Activated CD8-positive, alpha-beta memory T cell treated with anti-CD3 and anti-CD28 coated beads for 36 hours (primary cell): Measurements from ENCODE around the gene GJB3. TPM values are rescaled to one million over a fixed set of nuclear protein-coding genes. Genes with fewer than 3 reads are reported as not detected.
"Not testable (repeated sequence)": the region's sequence is repeated elsewhere in the genome, so short reads cannot be mapped to it uniquely, and the experiment has no call there.

Source experiments
- CTCF ChIA-PET: fragments of 350-600 bp; sonication (Branson Sonifier 250); formaldehyde crosslinking; loops from one replicate; lab custom pipeline; 2021; ENCODE audit warnings: antibody characterized with exemption; lab: Charles Lee
- POLR2A ChIA-PET: fragments of 350-600 bp; sonication (Branson Sonifier 250); formaldehyde crosslinking; loops from one replicate; lab custom pipeline; 2021; ENCODE audit warnings: antibody characterized with exemption; lab: Charles Lee
- total RNA-seq, 2 experiments: library from RNA; stranded (reverse); gene quantifications; one replicate each; pipeline ENCODE4 v1.2.3, GENCODE V29; 2021

Gene GJB3
- total RNA-seq, 2 experiments from 2014 or later = not detected

DNA sequence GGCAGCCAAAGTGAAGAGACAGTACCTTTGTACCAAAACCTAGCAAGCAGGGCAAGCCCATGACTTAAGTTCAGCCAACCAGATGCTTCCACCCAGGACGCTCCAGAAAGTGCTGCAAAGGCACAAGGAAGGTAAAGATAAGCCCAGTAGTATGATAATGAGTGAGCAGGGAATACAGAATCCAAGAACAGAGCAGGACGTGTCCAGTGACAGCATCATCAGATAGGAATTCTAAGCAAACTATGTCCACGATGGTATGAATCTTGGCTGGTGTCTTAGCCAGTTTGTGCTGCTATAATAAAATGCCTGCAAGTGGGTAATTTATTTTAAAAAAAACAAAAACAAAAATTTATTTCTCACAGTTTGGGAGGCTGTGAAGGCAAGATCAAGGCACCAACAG, 25.4 kb downstream of the GJB3 start:
- ChIA-PET CTCF (no interaction called here), POLR2A (no interaction called here)

DNA sequence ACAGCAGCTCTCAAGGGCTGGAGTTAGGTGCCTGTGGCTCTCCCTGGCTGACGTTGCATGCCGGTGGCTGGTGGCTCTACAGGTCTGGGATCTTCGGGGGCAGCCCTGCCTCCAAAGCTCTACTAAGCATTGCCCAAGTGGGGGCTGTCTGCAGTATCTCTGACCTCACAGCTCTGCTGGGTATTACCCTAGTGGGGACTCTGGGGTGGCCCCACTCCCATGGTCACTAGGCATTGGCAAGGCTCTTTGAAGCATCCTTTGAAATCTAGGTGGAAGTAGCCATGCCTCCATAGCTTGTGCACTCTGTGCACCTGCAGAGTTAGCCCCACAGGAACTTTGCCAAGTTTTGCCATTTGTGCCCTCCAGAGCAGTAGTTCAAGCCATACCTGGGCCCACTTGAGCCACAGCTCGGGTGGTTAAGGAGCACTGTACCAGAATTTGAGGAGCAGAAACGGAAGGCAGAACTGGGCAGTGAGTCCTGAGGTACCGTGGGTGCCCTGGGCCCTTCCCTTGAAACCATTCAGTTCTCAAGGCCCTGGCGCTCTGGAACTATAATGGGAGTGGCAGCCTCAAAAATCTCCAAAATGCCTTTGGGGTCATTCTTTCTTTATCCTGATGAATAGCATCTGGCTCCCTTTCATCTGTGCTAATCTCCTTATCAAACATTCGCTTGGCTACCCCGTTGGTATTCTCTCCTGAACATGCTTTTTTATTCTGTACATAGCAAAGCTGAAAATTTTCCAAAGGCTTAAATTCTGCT, 27.2 kb downstream of the GJB3 start:
- POLR2A ChIA-PET = no interaction called here
- CTCF ChIA-PET = no interaction called here

DNA sequence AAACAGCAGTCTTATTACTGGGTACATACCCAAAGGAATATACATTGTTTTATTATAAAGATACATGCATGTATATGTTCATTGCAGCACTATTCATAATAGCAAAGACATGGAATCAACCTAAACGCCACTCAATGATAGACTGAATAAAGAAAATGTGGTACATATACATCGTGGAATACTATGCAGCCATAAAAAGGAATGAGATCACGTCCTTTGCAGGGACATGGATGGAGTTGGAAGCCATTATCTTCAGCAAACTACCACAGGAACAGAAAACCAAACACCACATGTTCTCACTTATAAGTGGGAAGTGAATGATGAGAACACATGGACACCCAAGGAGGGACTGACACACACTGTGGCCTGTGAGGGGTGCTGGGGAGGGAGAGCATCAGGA, 29.8 kb downstream of the GJB3 start:
- CTCF ChIA-PET = not testable (repeated sequence)

DNA sequence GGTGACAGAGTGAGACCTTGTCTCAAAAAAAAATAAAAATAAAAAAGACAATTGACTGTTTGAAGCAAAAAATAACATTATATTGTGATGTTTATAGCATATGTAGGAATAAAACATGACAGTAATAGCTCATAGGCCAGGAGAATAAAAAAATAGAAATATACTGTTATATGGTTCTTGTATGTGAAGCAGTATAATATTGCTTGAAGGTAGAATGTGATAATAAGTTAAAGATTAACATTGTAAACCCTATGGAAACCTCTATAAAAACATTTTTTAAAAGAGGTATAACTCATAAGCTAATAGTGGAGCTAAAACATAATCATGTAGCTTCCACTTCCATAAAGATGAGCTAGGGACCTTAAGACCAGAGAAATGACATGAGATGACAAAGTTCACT, 35.3 kb downstream of the GJB3 start:
- ChIA-PET CTCF (interaction anchor here (0.8 kb wide), 1 partner anchor 9 kb away, joined by 3 read pairs; no protein-coding TSS in a partner anchor), POLR2A (no interaction called here)

More for the DNA sequence above, 29.8 kb downstream of the GJB3 start:
- POLR2A ChIA-PET = not testable (repeated sequence)

DNA sequence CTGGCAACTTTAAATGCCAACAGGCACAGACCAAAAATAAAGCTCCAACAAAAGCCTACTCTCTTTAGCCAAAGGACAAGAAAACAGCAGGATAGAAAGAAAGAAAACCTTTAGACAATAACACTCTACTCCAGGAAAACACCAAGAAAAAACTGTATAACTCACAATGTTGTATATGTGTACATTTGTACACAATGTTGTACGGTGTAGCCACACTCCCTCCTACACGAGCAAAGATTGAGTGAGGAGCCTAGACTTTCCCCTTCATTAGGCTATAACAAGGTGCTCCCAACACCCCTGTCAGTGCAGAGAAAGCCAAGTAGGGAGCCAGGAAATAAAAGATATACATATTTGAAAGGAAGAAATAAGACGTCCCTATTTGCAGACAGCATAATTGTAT, 35.8 kb downstream of the GJB3 start:
- CTCF ChIA-PET = interaction anchor here (0.8 kb wide), 1 partner anchor 9 kb away, joined by 3 read pairs; no protein-coding TSS in a partner anchor
- POLR2A ChIA-PET = no interaction called here

DNA sequence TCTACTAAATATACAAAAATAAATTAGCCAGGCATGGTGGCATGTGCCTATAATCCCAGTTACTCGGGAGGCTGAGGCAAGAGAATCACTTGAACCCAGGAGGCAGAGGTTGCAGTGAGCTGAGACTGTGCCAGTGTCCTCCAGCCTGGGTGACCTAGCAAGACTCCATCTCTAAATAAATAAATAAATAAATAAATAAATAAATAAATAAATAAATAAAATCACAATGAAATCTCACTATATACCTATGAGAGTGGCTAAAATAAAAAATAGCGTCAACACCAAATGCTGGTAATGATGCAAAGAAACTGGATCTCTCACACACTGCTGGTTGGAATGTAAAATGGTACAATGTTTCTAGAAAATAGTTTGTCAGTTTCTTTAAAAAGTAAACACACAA, 37.8 kb downstream of the GJB3 start:
- CTCF ChIA-PET, POLR2A ChIA-PET: not testable (repeated sequence)

DNA sequence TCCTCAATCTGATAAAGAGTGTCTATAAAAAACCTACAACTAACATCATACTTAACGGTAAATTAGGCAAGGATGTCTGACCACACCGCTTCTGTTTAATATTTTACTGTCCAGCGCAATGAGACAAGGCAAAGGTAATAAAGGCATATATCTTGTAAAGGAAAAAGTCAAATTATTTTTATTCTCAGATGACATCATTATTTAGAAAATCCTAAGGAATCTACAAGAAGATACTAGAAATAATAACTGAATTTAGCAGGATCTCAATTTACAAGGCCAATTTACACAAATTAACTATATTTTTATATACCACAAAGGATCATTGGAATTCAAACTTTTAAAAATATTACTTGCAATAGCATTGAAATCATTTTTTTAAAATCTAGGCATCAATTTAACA, 41.2 kb downstream of the GJB3 start:
- ChIA-PET POLR2A (no interaction called here), CTCF (no interaction called here)

DNA sequence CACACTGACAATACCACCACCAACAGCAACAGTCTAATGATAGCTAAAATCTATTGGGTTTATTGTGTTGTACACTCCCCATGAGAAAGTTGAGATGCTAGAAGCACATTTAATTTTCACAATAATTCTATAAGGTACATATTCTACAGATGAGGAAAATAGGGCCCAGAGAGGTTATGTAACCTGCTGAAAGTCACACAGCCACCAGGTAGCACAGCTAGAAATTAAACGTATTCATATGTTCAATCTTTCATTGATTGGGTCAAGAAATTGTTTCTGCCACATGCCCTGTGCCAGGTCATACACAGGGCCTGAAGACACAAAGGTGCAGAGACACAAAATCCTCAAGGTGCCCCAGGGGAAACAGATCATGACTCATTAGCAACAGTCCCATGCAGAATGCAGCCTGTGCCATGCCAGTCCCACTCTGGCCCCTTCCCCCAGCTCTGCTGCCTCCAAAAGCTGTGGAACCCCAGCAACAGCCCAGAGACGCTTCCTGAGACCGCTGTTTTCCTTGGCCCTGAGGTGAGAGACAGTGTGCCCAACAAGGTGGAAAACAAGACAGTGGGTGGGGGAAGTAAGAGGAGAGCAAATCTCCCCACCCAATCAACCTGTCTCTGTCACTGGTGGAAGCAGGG, 43.9 kb downstream of the GJB3 start:
- ChIA-PET CTCF (interaction anchor here (1.3 kb wide), 1 partner anchor 9 kb away, joined by 3 read pairs; no protein-coding TSS in a partner anchor), POLR2A (no interaction called here)

DNA sequence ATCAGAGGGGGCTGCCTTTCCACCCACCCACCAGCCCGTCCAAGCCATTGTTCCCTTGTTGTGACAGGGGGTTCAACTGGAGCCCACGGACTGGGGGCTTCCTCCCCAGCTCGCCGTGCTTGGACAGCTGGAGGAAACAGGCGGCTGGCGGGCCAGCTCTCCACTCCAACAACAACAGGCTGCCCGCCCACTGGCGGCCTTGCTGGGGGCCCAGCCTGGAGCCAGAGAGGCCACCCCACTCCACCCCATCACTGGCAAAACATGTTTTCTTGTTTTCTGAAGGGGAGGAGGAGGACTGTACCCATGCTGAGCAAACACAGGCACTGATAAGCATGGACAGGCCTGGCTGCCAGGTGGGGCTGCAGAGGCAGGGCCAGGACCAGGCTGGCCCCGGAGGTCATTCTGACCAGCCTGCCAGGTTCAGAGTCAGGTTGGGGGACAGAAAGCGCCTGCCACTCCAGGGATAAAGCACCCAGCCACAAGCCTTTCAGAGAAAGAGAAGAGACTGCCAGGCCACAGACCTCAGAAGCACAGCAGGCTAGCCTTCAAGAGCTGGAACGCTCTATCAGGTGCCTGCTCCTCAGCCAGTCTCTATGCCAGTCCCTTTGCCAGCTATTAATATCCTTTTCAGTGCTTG, 44.6 kb downstream of the GJB3 start:
- CTCF ChIA-PET = interaction anchor here (1.3 kb wide), 1 partner anchor 9 kb away, joined by 3 read pairs; no protein-coding TSS in a partner anchor

DNA sequence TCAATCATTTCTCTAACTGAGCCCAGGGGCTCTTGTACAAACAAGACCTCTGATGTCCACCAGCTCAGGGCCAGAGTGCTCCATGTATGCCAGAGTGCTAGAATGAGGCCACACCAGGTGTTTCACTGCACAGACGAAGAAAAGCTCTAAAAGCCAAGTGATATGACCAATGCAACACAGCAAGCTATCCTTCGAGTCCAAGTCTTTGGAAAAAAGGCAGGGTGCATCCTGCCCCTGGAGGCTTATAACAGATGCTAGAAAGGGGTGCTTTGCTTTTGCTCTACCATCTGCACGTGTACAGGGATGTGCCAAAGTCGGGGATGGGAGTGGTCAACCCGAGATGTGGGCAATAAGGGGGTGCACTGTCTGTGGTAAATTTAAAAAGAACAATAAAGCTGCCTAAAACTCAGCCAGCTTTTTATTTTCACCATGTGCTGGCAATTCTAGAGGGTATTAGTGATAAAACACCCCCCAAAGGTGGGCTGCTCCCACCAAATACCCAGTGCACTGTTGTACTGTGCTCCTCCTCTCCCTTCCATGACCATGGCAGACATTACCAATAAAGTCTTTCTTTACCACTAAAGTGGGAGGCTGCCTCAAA, 46.4 kb downstream of the GJB3 start:
- CTCF ChIA-PET = no interaction called here
- POLR2A ChIA-PET = no interaction called here

More for the DNA sequence above, 44.6 kb downstream of the GJB3 start:
- POLR2A ChIA-PET = no interaction called here

DNA sequence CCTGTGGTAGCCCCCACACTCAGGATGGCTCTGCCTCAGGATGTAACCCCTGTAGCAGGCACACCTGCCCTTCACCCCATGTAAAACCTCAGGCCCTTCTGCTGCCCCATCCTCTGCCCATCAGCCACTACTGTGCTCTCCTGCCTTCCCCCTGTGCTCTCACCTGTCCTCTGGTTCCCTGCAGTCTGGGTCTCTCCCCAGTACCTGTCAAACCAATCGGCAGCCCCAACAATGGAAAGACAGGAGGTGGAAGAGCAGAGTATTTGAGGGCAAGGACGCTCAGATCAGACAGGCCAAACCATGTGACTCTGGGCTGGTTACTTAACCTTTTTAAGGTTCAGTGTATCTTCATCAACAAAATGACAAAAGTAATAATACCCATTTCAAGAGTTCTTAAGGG, 47.6 kb downstream of the GJB3 start:
- CTCF ChIA-PET = no interaction called here
- POLR2A ChIA-PET = no interaction called here

DNA sequence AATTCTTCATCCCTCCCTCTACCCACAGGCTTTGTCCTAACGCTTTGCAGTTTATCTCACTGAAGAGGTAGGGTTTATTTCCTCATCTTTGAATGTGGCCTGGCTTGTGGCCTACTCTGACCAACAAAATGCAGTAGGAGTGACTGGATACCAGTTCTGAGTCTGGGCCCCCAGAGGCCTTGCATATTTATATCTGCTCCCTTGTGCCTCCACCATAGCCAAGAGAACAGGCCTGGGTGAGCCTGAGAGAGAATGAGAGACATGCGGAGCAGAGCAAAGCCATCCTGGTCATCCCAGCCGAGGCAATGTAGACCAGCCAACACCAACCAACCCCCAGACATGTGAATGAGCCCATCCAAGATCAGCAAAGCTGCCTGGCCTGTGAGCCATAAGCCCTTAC, 48.2 kb downstream of the GJB3 start:
- ChIA-PET POLR2A (no interaction called here), CTCF (no interaction called here)

DNA sequence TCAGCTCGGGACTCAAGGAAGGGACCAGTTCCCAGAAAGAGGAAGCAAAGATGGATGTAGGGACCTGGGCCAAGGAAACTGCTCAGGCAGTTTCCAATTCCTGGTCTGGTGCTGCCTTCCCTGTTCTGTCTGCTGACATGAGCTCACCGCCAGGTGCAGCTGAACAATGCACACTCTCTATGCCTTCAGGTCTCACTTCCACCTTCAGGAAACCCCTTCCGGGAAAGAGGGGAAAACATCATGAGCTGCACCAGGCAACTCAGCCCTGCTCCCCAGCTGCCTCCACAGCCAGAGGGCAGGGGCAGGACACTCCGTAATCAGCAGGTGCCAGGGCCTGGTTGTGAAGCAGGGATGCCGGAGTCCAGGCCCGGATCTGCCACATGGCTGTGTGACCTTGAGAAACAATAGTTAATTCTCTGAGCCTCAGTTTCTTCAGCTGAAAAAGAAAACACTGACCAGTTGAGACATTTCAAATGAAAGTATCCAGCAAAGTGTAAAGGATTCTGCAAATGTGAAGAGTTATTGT, 50.8 kb downstream of the GJB3 start:
- POLR2A ChIA-PET = no interaction called here
- CTCF ChIA-PET = no interaction called here

DNA sequence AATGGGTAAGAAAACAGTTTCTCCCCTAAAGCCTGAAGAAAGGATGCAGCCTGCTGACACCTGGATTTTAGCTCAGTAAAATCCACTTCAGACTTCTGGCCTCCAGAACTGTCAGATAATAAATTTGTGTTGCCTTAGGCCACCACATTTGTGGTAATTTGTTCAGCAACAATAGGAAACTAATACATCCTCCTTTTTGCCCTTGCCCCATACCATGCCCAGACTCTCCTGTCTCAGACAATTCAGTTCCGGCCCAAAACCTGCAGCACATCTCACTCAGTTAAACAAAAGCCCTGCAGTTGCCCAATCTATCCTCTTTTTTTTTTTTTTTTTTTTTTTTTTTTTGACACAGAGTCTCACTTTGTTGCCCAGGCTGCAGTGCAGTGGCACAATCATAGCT, 52.7 kb downstream of the GJB3 start:
- ChIA-PET CTCF (no interaction called here), POLR2A (no interaction called here)

Other genes with a start within 250 kb of the GJB3 start
- gene GJB5, start 26.2 kb upstream of the GJB3 start, total RNA-seq = not detected
- not detected for gene GJB4, start 21.5 kb upstream of the GJB3 start, total RNA-seq
- not detected for gene GJA4, start 11.8 kb downstream of the GJB3 start, total RNA-seq
- 10 to 100 TPM; 73.8 to 75.2 TPM for gene SMIM12, start 78.5 kb downstream of the GJB3 start, total RNA-seq
- gene DLGAP3, start 148.4 kb downstream of the GJB3 start, total RNA-seq = under 1 TPM; 0.72 to 0.80 TPM
- 10 to 100 TPM; 29.0 to 30.8 TPM for gene TMEM35B, start 204.1 kb downstream of the GJB3 start, total RNA-seq